GM06990 (cell line): ENCODE measurements around the gene CTRL.

ENCODE experiments used
- DNase-seq: peaks from one replicate; pipeline ENCODE4 v3.0.0-alpha.2; 2011; ENCODE audit not compliant: insufficient read length; ENCODE audit errors: extremely low read depth
- H3K27me3 ChIP-seq: replicated peaks from 2 replicates; pipeline ENCODE4 v1.6.0; 2011; ENCODE audit warnings: low read length; ENCODE audit not compliant: control insufficient read depth, insufficient read depth
- H3K36me3 ChIP-seq: 2 replicates; pipeline ENCODE4 v1.5.1; 2011; ENCODE audit warnings: low read length; ENCODE audit not compliant: control insufficient read depth, insufficient read depth
- H3K4me3 ChIP-seq: replicated peaks from 2 replicates; pipeline ENCODE4 v1.5.1; 2011; ENCODE audit warnings: low read depth, mild to moderate bottlenecking, control low read depth, low read length
- TF ChIP-seq, protein P1 (sequence below): IDR thresholded peaks from 2 replicates; pipeline ENCODE4 v1.5.1; 2011; ENCODE audit warnings: low read length, control low read depth, mild to moderate bottlenecking, inconsistent platforms; ENCODE audit not compliant: insufficient read depth, poor library complexity, severe bottlenecking

Gene CTRL

DNA sequence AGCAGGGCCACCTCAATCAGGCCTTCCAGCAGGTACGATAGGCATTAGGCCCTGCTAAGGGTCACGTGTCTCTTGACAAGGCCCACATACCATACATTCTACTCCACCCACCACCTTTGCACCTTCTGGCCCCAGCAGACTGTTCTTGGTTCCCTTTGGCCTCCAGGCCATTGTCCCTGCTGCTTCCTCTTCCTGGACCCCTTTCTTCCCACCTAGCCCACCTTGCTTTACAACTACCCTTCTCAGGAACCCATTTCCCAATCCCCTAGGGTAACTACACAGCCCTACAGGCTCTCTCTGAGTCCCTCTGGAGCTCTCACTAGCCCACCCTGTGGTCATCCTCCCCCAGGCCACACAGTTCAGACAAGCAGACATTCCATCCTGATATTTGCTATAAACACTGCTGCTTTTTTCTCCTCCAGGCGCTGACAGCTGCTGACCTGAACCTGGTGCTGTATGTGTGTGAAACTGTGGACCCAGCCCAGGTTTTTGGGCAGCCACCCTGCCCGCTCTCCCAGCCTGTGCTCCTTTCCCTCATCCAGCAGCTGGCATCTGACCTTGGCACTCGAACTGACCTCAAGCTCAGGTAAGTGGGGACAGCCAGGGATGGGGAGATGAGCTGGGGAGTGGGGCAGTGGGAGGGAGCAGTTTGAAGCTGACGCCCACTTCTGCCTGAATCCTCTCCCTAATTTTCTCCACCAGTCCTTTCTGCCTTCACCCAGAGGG, 48.4 kb downstream of the CTRL start:
- TF ChIP-seq, protein P1, sequence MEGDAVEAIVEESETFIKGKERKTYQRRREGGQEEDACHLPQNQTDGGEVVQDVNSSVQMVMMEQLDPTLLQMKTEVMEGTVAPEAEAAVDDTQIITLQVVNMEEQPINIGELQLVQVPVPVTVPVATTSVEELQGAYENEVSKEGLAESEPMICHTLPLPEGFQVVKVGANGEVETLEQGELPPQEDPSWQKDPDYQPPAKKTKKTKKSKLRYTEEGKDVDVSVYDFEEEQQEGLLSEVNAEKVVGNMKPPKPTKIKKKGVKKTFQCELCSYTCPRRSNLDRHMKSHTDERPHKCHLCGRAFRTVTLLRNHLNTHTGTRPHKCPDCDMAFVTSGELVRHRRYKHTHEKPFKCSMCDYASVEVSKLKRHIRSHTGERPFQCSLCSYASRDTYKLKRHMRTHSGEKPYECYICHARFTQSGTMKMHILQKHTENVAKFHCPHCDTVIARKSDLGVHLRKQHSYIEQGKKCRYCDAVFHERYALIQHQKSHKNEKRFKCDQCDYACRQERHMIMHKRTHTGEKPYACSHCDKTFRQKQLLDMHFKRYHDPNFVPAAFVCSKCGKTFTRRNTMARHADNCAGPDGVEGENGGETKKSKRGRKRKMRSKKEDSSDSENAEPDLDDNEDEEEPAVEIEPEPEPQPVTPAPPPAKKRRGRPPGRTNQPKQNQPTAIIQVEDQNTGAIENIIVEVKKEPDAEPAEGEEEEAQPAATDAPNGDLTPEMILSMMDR, result no peak
- Histone ChIP-seq H3K27me3 (no peaks in the 10 kb centered on the region), H3K4me3 (no peak overlapping the region), H3K36me3 (peaks cover 54% of the 10 kb centered on the region)
- no peak for DNase-seq

DNA sequence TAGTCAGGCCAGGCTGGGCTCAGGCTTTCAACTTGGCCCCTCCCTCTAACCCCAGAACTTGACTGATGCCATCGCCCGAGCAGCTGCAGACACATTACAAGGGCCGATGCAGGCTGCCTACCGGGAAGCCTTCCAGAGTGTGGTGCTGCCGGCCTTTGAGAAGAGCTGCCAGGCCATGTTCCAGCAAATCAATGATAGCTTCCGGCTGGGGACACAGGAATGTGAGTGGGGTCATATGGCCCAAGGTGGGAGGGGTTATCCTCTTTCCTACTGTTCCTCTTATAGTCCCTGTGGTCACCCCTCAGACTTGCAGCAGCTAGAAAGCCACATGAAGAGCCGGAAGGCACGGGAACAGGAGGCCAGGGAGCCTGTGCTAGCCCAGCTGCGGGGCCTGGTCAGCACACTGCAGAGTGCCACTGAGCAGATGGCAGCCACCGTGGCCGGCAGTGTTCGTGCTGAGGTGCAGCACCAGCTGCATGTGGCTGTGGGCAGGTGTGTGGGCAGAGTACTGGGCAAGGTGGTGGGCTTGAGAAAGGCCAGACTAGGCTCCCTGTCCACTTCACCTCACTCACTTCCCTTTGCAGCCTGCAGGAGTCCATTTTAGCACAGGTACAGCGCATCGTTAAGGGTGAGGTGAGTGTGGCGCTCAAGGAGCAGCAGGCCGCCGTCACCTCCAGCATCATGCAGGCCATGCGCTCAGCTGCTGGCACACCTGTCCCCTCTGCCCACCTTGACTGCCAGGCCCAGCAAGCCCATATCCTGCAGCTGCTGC, 49.1 kb downstream of the CTRL start:
- Histone ChIP-seq H3K4me3 (no peak overlapping the region), H3K36me3 (peaks cover 61% of the 10 kb centered on the region), H3K27me3 (no peaks in the 10 kb centered on the region)
- TF ChIP-seq, protein P1, result no peak
- no peak for DNase-seq

DNA sequence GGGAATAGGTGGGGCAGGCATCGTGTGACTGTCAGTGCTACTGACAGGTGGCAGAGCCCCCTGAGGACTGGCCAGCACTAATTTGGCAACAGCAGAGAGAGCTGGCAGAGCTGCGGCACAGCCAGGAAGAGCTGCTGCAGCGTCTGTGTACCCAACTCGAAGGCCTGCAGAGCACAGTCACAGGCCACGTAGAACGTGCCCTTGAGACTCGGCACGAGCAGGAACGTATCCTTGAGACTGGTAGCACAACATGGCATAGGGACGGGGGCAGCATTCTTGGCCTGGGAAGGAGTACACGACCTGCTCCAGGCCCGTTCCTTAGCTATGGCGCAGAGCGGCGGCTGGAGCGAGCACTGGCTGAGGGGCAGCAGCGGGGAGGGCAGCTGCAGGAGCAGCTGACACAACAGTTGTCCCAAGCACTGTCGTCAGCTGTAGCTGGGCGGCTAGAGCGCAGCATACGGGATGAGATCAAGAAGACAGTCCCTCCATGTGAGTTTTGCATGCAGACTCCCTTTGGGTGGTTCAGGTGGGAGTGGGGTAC, 50.0 kb downstream of the CTRL start:
- DNase-seq, result no peak
- H3K4me3 ChIP-seq, result no peak overlapping the region
- no peaks in the 10 kb centered on the region for H3K27me3 ChIP-seq
- peaks cover 69% of the 10 kb centered on the region for H3K36me3 ChIP-seq
- TF ChIP-seq, protein P1, result no peak

DNA sequence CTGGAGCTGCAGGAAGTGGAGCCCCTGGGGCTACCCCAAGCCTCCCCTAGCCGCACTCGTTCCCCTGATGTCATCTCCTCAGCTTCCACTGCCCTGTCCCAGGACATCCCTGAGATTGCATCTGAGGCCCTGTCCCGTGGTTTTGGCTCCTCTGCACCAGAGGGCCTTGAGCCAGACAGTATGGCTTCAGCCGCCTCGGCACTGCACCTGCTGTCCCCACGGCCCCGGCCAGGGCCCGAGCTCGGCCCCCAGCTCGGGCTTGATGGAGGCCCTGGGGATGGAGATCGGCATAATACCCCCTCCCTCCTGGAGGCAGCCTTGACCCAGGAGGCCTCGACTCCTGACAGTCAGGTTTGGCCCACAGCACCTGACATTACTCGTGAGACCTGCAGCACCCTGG, 51.1 kb downstream of the CTRL start:
- H3K36me3 ChIP-seq, result peaks cover 74% of the 10 kb centered on the region
- no peak for DNase-seq
- TF ChIP-seq, protein P1, result no peak
- no peaks in the 10 kb centered on the region for H3K27me3 ChIP-seq
- H3K4me3 ChIP-seq, result no peak overlapping the region

DNA sequence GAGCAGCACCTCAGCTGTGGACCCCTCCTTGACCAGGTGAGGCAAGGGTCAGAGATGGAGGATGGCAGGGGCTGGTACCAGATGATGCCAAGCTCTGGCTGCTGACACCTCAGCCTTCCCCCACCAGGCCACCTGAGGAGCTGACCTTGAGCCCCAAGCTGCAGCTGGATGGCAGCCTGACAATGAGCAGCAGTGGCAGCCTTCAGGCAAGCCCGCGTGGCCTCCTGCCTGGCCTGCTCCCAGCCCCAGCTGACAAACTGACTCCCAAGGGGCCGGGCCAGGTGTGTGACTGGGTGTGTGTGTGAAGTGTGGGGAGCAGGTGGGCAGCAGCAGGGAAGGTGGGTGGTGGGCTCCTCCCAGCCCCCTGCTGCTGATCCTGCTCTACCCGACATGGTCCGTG, 51.7 kb downstream of the CTRL start:
- Histone ChIP-seq H3K36me3 (peaks cover 74% of the 10 kb centered on the region), H3K27me3 (no peaks in the 10 kb centered on the region), H3K4me3 (no peak overlapping the region)
- TF ChIP-seq, protein P1, result no peak
- no peak for DNase-seq
